Myocyte (in vitro differentiated cells): ENCODE results near the gene OSBP2. TPM values are rescaled to one million over a fixed set of nuclear protein-coding genes. Genes with fewer than 3 reads are reported as not detected.
A peak's percentile ranks its signal among the peaks of the same experiment; 100 is the strongest.

Source experiments
- DNase-seq: peaks from one replicate; pipeline ENCODE4 v3.0.0-alpha.2; 2012; ENCODE audit warnings: low read depth
- total RNA-seq: library from RNA; depleted of rRNA; stranded (reverse); fragments of >200 nt; gene quantifications from 2 replicates; pipeline ENCODE4 v1.2.3, GENCODE V29; 2014

The OSBP2 gene
- total RNA-seq, 1 donor from 2014 or later = 29.7 TPM

GRCh38 chr22:30754971-30755758, 60.5 kb downstream of the OSBP2 start:
- DNase-seq = peak; percentile 87

- DNase-seq = no peak
Measured at GRCh38 chr22:30755759-30756124, 61.1 kb downstream of the OSBP2 start.

GRCh38 chr22:30763815-30764673, 69.4 kb downstream of the OSBP2 start:
- DNase-seq = peak; percentile 73

- no peak for DNase-seq
Measured at GRCh38 chr22:30767661-30768060, 73.0 kb downstream of the OSBP2 start.

- no peak for DNase-seq
Measured at GRCh38 chr22:30770716-30771115, 76.0 kb downstream of the OSBP2 start.

GRCh38 chr22:30773919-30774318, 79.2 kb downstream of the OSBP2 start:
- DNase-seq = no peak

- no peak for DNase-seq
Measured at GRCh38 chr22:30774566-30774965, 79.9 kb downstream of the OSBP2 start.

- no peak for DNase-seq
Measured at GRCh38 chr22:30776476-30776875, 81.8 kb downstream of the OSBP2 start.

GRCh38 chr22:30777146-30777545, 82.5 kb downstream of the OSBP2 start:
- DNase-seq = peak; percentile 38

GRCh38 chr22:30777587-30777986, 82.9 kb downstream of the OSBP2 start:
- peak; percentile 98 for DNase-seq

- peak; percentile 81 for DNase-seq
Measured at GRCh38 chr22:30778261-30778660, 83.6 kb downstream of the OSBP2 start.

GRCh38 chr22:30780026-30780425, 85.4 kb downstream of the OSBP2 start:
- DNase-seq = no peak

- peak; percentile 57 for DNase-seq
Measured at GRCh38 chr22:30781271-30781875, 86.7 kb downstream of the OSBP2 start.

GRCh38 chr22:30782613-30783012, 87.9 kb downstream of the OSBP2 start:
- DNase-seq = no peak

GRCh38 chr22:30783021-30783420, 88.3 kb downstream of the OSBP2 start:
- no peak for DNase-seq

- DNase-seq = no peak
Measured at GRCh38 chr22:30785527-30785926, 90.9 kb downstream of the OSBP2 start.

- no peak for DNase-seq
Measured at GRCh38 chr22:30790366-30790765, 95.7 kb downstream of the OSBP2 start.

- DNase-seq = no peak
Measured at GRCh38 chr22:30792456-30792855, 97.8 kb downstream of the OSBP2 start.

GRCh38 chr22:30795118-30795517, 100.4 kb downstream of the OSBP2 start:
- no peak for DNase-seq

- DNase-seq = no peak
Measured at GRCh38 chr22:30801695-30802094, 107.0 kb downstream of the OSBP2 start.

- peak; percentile 97 for DNase-seq
Measured at GRCh38 chr22:30802202-30803166, 107.8 kb downstream of the OSBP2 start.
